Activated T-helper 2 cell treated with anti-CD3 and anti-CD28 coated beads, Interferon-gamma antibody, Interleukin-2, Interleukin-4, amounts not matched to agents 10 μg/mL and 5 μg/mL and 100 μg/mL, durations not matched to agents 14 hours and 24 hours and 36 hours (primary cell): ENCODE results near the gene NPTN. TPM values are rescaled to one million over a fixed set of nuclear protein-coding genes. Genes with fewer than 3 reads are reported as not detected.
"Not testable (repeated sequence)": the region's sequence is repeated elsewhere in the genome, so short reads cannot be mapped to it uniquely, and the experiment has no call there.

Experiments
- DNase-seq: peaks from one replicate; pipeline ENCODE4 v3.0.0; 2021; ENCODE audit warnings: low spot score
- H3K27ac Mint-ChIP-seq: one replicate; pipeline ENCODE4 v1.8.0; 2021; ENCODE audit warnings: mixed read lengths
- H3K27me3 Mint-ChIP-seq: one replicate; pipeline ENCODE4 v1.8.0; 2021; ENCODE audit warnings: low read depth, mixed read lengths
- H3K36me3 Mint-ChIP-seq: one replicate; pipeline ENCODE4 v1.8.0; 2021; ENCODE audit warnings: low read depth, mixed read lengths
- H3K4me1 Mint-ChIP-seq: one replicate; pipeline ENCODE4 v1.8.0; 2021; ENCODE audit warnings: low read depth, mixed read lengths
- H3K4me3 Mint-ChIP-seq: one replicate; pipeline ENCODE4 v1.8.0; 2021; ENCODE audit warnings: low read depth, mild to moderate bottlenecking, moderate library complexity, mixed read lengths
- H3K9me3 Mint-ChIP-seq: one replicate; pipeline ENCODE4 v1.8.0; 2021; ENCODE audit warnings: mixed read lengths
- intact Hi-C: fragments of 100-400 bp; cut with micrococcal nuclease; formaldehyde crosslinking; loops from one replicate; pipeline ENCODE4 v1.15.1; 2023
- total RNA-seq: library from RNA; stranded (reverse); gene quantifications from 2 replicates; pipeline ENCODE4 v1.2.3, GENCODE V29; 2022

NPTN gene
- total RNA-seq, 1 donor from 2014 or later, result 76.6 TPM

- Mint-ChIP-seq H3K4me1 (peaks cover 35% of the 10 kb centered on the region), H3K27ac (peak overlapping the region; percentile 71), H3K9me3 (no peaks in the 10 kb centered on the region), H3K36me3 (peaks cover 74% of the 10 kb centered on the region), H3K4me3 (no peak overlapping the region), H3K27me3 (no peaks in the 10 kb centered on the region)
- no peak for DNase-seq
- intact Hi-C loops, result no loop called here
Observed at GRCh38 chr15:73572296-73572695, 60.9 kb downstream of the NPTN start.

DNA sequence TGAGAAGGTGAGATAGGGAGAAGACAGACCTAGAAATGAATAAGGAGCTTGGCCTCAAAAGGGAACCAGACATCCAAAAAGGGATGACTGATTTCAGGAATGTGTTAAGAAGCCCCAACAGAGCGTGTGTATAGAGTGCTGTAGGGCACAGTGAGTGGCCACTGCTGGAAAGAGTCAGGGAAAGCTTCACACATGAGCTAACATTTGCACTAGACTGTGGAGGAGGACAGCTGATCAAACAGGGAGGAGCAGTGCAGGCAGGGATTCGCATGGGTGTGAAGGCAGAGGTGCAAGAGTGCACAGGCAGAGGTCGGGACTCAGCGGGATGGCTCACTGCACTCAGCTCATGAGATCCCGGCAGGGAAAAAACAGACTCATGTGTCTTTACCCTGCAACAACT is 61.8 kb downstream of the NPTN start:
- Mint-ChIP-seq H3K4me1 (peaks cover 33% of the 10 kb centered on the region), H3K27me3 (no peaks in the 10 kb centered on the region), H3K4me3 (no peak overlapping the region), H3K27ac (peak overlapping the region; percentile 75), H3K9me3 (no peaks in the 10 kb centered on the region), H3K36me3 (peaks cover 72% of the 10 kb centered on the region)
- intact Hi-C loops, result no loop called here
- no peak for DNase-seq

- H3K27ac Mint-ChIP-seq, result peak overlapping the region; percentile 75
- intact Hi-C loops, result no loop called here
- H3K27me3 Mint-ChIP-seq, result no peaks in the 10 kb centered on the region
- peak overlapping the region; percentile 13 for H3K4me3 Mint-ChIP-seq
- peaks cover 28% of the 10 kb centered on the region for H3K4me1 Mint-ChIP-seq
- peaks cover 66% of the 10 kb centered on the region for H3K36me3 Mint-ChIP-seq
- no peak for DNase-seq
- no peaks in the 10 kb centered on the region for H3K9me3 Mint-ChIP-seq
Observed at GRCh38 chr15:73570355-73571032, 62.7 kb downstream of the NPTN start.

DNA sequence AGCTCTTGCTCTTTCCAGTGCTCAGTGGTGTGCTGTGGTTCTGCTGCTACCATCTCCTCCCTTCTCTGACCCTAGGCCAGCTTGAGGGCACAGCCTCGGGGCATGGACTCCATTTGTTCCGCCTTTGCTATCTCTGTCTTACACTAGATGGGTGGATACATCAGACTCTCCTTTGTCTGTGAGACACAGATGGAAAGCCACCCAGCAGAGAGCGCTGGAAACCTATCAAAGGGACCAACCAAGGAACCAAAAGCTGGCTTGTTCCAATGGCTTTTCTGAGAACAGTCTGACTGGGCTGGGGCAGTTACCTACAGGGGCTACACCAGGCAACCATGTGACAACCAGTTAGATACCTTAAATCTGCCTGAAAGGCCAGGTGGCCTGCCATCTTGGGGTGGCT is 63.8 kb downstream of the NPTN start:
- peak overlapping the region; percentile 49 for H3K4me3 Mint-ChIP-seq

GRCh38 chr15:73568564-73569280 is 64.5 kb downstream of the NPTN start:
- peaks cover 30% of the 10 kb centered on the region for H3K4me1 Mint-ChIP-seq

More for the DNA sequence above, 63.8 kb downstream of the NPTN start:
- no peak for DNase-seq
- H3K9me3 Mint-ChIP-seq, result no peaks in the 10 kb centered on the region
- peaks cover 29% of the 10 kb centered on the region for H3K4me1 Mint-ChIP-seq
- peak overlapping the region; percentile 64 for H3K27ac Mint-ChIP-seq
- H3K27me3 Mint-ChIP-seq, result no peaks in the 10 kb centered on the region
- H3K36me3 Mint-ChIP-seq, result peaks cover 66% of the 10 kb centered on the region
- intact Hi-C loops, result loop anchor here (10.0 kb wide), 1 partner anchor 285 kb away; no protein-coding TSS in a partner anchor

DNA sequence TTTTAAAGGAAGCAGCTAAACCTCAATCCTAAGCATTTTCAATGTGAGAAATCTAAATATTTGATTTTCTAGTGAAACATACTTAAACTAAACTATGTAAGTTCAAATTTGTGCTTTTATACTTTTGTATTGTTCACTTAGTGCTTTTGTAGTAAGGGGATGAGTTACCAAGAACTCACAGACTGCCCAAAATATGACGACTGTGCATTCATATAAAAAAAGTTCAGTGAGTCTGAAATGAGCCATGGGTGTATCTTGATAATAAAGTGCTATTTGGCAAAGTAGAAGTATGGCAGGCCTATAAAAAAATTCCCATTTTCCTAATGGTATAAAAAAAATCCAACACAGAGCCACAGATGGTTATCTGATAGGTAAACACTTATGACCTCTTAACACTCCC is 66.2 kb downstream of the NPTN start:
- no peak for DNase-seq
- Mint-ChIP-seq H3K9me3 (no peaks in the 10 kb centered on the region), H3K27me3 (no peaks in the 10 kb centered on the region), H3K4me1 (peaks cover 24% of the 10 kb centered on the region), H3K27ac (peak overlapping the region; percentile 15), H3K36me3 (peaks cover 67% of the 10 kb centered on the region), H3K4me3 (no peak overlapping the region)
- intact Hi-C loops, result loop anchor here (10.0 kb wide), 1 partner anchor 282 kb away; no protein-coding TSS in a partner anchor

More at GRCh38 chr15:73568564-73569280, 64.5 kb downstream of the NPTN start:
- no peak for DNase-seq
- intact Hi-C loops, result loop anchor here (10.0 kb wide), 1 partner anchor 284 kb away; no protein-coding TSS in a partner anchor
- Mint-ChIP-seq H3K36me3 (peaks cover 64% of the 10 kb centered on the region), H3K4me3 (no peak overlapping the region), H3K27ac (no peak overlapping the region), H3K27me3 (no peaks in the 10 kb centered on the region), H3K9me3 (no peaks in the 10 kb centered on the region)

- no peak for DNase-seq
- Mint-ChIP-seq H3K4me3 (no peak overlapping the region), H3K9me3 (no peaks in the 10 kb centered on the region), H3K36me3 (peaks cover 49% of the 10 kb centered on the region), H3K27ac (peak overlapping the region; percentile 14), H3K4me1 (peaks cover 10% of the 10 kb centered on the region), H3K27me3 (no peaks in the 10 kb centered on the region)
- intact Hi-C loops, result loop anchor here (10.0 kb wide), 1 partner anchor 279 kb away; no protein-coding TSS in a partner anchor
Observed at GRCh38 chr15:73564255-73564654, 68.9 kb downstream of the NPTN start.

GRCh38 chr15:73560501-73561117 is 72.6 kb downstream of the NPTN start:
- no peak for DNase-seq
- Mint-ChIP-seq H3K27me3 (no peaks in the 10 kb centered on the region), H3K4me1 (peaks cover 8% of the 10 kb centered on the region), H3K9me3 (no peaks in the 10 kb centered on the region), H3K27ac (no peak overlapping the region), H3K36me3 (peaks cover 37% of the 10 kb centered on the region), H3K4me3 (no peak overlapping the region)
- intact Hi-C loops, result loop anchor here (1.0 to 10.0 kb wide), 4 partner anchors 75 to 276 kb away; no protein-coding TSS in a partner anchor

- Mint-ChIP-seq H3K27ac (no peak overlapping the region), H3K4me1 (peaks cover 2% of the 10 kb centered on the region), H3K4me3 (no peak overlapping the region), H3K27me3 (no peaks in the 10 kb centered on the region), H3K9me3 (no peaks in the 10 kb centered on the region), H3K36me3 (peaks cover 28% of the 10 kb centered on the region)
- intact Hi-C loops, result no loop called here
- no peak for DNase-seq
Observed at GRCh38 chr15:73558529-73558928, 74.7 kb downstream of the NPTN start.

GRCh38 chr15:73555080-73555479 is 78.1 kb downstream of the NPTN start:
- Mint-ChIP-seq H3K27ac (no peak overlapping the region), H3K9me3 (no peaks in the 10 kb centered on the region), H3K4me3 (no peak overlapping the region), H3K4me1 (no peaks in the 10 kb centered on the region), H3K36me3 (peaks cover 7% of the 10 kb centered on the region), H3K27me3 (no peaks in the 10 kb centered on the region)
- DNase-seq, result no peak
- intact Hi-C loops, result no loop called here

DNA sequence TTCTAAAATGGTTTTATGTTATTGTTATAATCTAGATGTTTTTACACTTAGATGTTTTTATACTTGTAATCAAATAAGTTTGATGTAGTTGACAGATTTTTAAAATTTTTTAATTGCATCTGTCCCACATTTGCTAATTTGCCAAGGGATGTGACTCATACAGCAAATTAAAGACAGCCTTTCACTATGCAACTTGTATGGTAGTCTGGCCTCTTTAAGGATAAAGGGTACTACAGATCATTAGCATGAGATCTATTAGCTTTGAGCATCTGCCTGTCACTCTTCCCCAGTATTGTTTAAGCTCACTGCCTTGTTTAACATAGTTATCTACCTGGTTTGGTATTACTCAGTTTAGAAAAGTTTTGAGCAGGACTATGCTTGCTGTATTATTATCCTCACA is 83.0 kb downstream of the NPTN start:
- Mint-ChIP-seq H3K27ac (no peak overlapping the region), H3K27me3 (no peaks in the 10 kb centered on the region), H3K36me3 (no peaks in the 10 kb centered on the region), H3K9me3 (no peaks in the 10 kb centered on the region), H3K4me1 (no peaks in the 10 kb centered on the region), H3K4me3 (no peak overlapping the region)
- intact Hi-C loops, result no loop called here
- DNase-seq, result no peak

- H3K4me1 Mint-ChIP-seq, H3K9me3 Mint-ChIP-seq, H3K27ac Mint-ChIP-seq, intact Hi-C loops, DNase-seq, H3K36me3 Mint-ChIP-seq, H3K27me3 Mint-ChIP-seq, H3K4me3 Mint-ChIP-seq: not testable (repeated sequence)
Observed at GRCh38 chr15:73548925-73549324, 84.3 kb downstream of the NPTN start.

- Mint-ChIP-seq H3K27ac (no peak overlapping the region), H3K27me3 (peaks cover 3% of the 10 kb centered on the region), H3K36me3 (no peaks in the 10 kb centered on the region), H3K4me3 (no peak overlapping the region), H3K9me3 (no peaks in the 10 kb centered on the region), H3K4me1 (no peaks in the 10 kb centered on the region)
- no peak for DNase-seq
- intact Hi-C loops, result no loop called here
Observed at GRCh38 chr15:73541479-73541878, 91.7 kb downstream of the NPTN start.
